Hepatocyte (in vitro differentiated cells): ENCODE data around the gene TFDP2. TPM values are rescaled to one million over a fixed set of nuclear protein-coding genes. Genes with fewer than 3 reads are reported as not detected.

Source experiments
- DNase-seq: peaks from one replicate; pipeline ENCODE4 v3.0.0-alpha.2; 2016; ENCODE audit warnings: low spot score
- H2AFZ ChIP-seq: fragments of 200-600 bp; sonication (generic); 2 replicates; pipeline ENCODE4 v1.6.0; 2016; ENCODE audit warnings: antibody characterized with exemption, mild to moderate bottlenecking
- H3K27ac ChIP-seq: fragments of 200-600 bp; sonication (generic); 2 replicates; pipeline ENCODE4 v1.5.1; 2016; ENCODE audit warnings: mild to moderate bottlenecking
- H3K27me3 ChIP-seq: fragments of 200-600 bp; sonication (generic); 2 replicates; pipeline ENCODE4 v1.6.1; 2016
- H3K36me3 ChIP-seq: fragments of 200-600 bp; sonication (generic); replicated peaks from 2 replicates; pipeline ENCODE4 v1.5.1; 2016; ENCODE audit warnings: low read depth; ENCODE audit not compliant: insufficient read depth
- H3K4me1 ChIP-seq: fragments of 200-600 bp; sonication (generic); 2 replicates; pipeline ENCODE4 v1.5.1; 2016; ENCODE audit warnings: mild to moderate bottlenecking, moderate library complexity; ENCODE audit not compliant: insufficient read depth
- H3K4me2 ChIP-seq: fragments of 200-600 bp; sonication (generic); 2 replicates; pipeline ENCODE4 v1.6.0; 2016
- H3K4me3 ChIP-seq: fragments of 200-600 bp; sonication (generic); 2 replicates; pipeline ENCODE4 v1.5.1; 2016; ENCODE audit warnings: mild to moderate bottlenecking
- H3K79me2 ChIP-seq: fragments of 200-600 bp; sonication (generic); 2 replicates; pipeline ENCODE4 v1.6.0; 2017; ENCODE audit warnings: mild to moderate bottlenecking
- H3K9me2 ChIP-seq: fragments of 200-600 bp; sonication (generic); replicated peaks from 2 replicates; pipeline ENCODE4 v1.6.0; 2017; ENCODE audit warnings: mild to moderate bottlenecking; ENCODE audit not compliant: insufficient read depth
- H3K9me3 ChIP-seq: fragments of 200-600 bp; sonication (generic); 2 replicates; pipeline ENCODE4 v1.5.1; 2016; ENCODE audit warnings: low read depth, mild to moderate bottlenecking
- H4K20me1 ChIP-seq: fragments of 200-600 bp; sonication (generic); 2 replicates; pipeline ENCODE4 v1.6.0; 2016; ENCODE audit warnings: mild to moderate bottlenecking; ENCODE audit not compliant: insufficient read depth, poor library complexity, severe bottlenecking
- EZH2 ChIP-seq: fragments of 200-600 bp; sonication (generic); IDR thresholded peaks from 2 replicates; pipeline ENCODE4 v1.6.1; 2016; ENCODE audit warnings: antibody characterized with exemption, mild to moderate bottlenecking, borderline replicate concordance
- EZH2phosphoT487 ChIP-seq: fragments of 200-600 bp; sonication (generic); IDR thresholded peaks from one replicate; pipeline ENCODE4 v1.6.1; 2018; ENCODE audit warnings: antibody characterized with exemption, mild to moderate bottlenecking, low read depth, moderate library complexity; ENCODE audit not compliant: unreplicated experiment, severe bottlenecking
- WGBS: methylation state at CpG from one replicate; pipeline ENCODE4 v1.1.6; 2016; ENCODE audit warnings: low lambda C conversion rate; ENCODE audit errors: missing lambda C conversion rate; 5-methylcytosine and 5-hydroxymethylcytosine counted together
- polyA plus RNA-seq: library from polyadenylated mRNA; unstranded; fragments of >200 nt; fragmentation: Nextera tagmentation; extraction: Ambion mirVana; gene quantifications from 2 replicates; pipeline ENCODE4 v1.2.1, GENCODE V29; 2016
- total RNA-seq: library from RNA; depleted of rRNA; stranded (reverse); fragments of >200 nt; gene quantifications from 2 replicates; pipeline ENCODE4 v1.2.3, GENCODE V29; 2014
- TF ChIP-seq, protein P1 (sequence below): fragments of 200-600 bp; sonication (generic); IDR thresholded peaks from 2 replicates; pipeline ENCODE4 v1.5.1; 2016; ENCODE audit warnings: antibody characterized with exemption, mild to moderate bottlenecking; ENCODE audit not compliant: poor library complexity

TFDP2 gene
- total and polyA plus RNA-seq, 2 experiments from 2014 or later, result 57.6 to 61.6 TPM

DNA sequence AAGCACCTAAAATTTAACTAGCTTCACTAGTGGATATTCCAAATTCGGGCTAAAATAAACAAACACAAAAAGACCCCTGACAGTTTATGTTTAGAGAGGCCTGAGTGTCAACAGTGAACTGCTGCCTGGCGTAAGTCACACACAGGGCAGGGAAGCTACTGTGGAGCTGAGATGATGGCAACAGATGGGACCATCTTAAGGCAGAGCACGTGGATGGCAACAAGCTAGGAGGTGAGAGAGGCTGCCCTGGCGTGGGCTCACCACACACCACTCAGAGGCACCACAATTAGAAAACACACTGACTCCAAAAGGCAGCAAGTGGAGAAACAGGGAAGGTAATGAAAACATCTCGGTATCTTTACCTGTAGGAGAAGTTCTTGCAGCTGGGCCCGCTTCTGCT lies 179.6 kb downstream of the TFDP2 start:
- H2AFZ ChIP-seq, result no peak overlapping the region
- no peaks in the 10 kb centered on the region for H3K9me2 ChIP-seq
- no peak for DNase-seq
- no peaks in the 10 kb centered on the region for H3K79me2 ChIP-seq
- no peak overlapping the region for H3K27ac ChIP-seq
- H3K4me1 ChIP-seq, result no peaks in the 10 kb centered on the region
- no peaks in the 10 kb centered on the region for H3K27me3 ChIP-seq
- TF ChIP-seq EZH2, result no peak
- TF ChIP-seq EZH2phosphoT487, result no peak
- TF ChIP-seq, protein P1, sequence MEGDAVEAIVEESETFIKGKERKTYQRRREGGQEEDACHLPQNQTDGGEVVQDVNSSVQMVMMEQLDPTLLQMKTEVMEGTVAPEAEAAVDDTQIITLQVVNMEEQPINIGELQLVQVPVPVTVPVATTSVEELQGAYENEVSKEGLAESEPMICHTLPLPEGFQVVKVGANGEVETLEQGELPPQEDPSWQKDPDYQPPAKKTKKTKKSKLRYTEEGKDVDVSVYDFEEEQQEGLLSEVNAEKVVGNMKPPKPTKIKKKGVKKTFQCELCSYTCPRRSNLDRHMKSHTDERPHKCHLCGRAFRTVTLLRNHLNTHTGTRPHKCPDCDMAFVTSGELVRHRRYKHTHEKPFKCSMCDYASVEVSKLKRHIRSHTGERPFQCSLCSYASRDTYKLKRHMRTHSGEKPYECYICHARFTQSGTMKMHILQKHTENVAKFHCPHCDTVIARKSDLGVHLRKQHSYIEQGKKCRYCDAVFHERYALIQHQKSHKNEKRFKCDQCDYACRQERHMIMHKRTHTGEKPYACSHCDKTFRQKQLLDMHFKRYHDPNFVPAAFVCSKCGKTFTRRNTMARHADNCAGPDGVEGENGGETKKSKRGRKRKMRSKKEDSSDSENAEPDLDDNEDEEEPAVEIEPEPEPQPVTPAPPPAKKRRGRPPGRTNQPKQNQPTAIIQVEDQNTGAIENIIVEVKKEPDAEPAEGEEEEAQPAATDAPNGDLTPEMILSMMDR, result no peak
- H3K9me3 ChIP-seq, result no peaks in the 10 kb centered on the region
- no peak overlapping the region for H3K4me2 ChIP-seq
- WGBS, result 80% methylated on average over 6 of the region's 6 CpGs
- no peaks in the 10 kb centered on the region for H3K36me3 ChIP-seq
- no peak overlapping the region for H3K4me3 ChIP-seq
- H4K20me1 ChIP-seq, result no peaks in the 10 kb centered on the region

DNA sequence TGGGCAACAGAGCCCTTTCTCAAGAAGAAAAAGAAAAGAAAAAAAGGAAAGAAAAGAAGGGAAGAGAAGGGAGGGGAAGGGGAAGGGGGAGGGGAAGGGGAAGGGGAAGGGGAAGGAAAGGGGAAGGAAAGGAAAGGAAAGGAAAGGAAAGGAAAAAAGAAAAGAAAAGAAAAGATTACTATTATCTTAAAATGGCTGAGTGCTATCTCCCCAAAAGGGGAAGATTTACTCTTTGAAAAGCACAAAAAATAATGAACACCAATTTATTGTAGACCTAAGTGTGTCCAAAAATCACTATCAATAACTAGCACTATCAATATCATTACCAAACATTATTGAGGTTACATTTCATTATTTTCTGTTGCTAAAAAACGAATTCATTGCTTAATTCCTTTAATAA lies 183.9 kb downstream of the TFDP2 start:
- no peaks in the 10 kb centered on the region for H3K27me3 ChIP-seq
- no peak overlapping the region for H3K27ac ChIP-seq
- H3K9me3 ChIP-seq, result no peaks in the 10 kb centered on the region
- no peak for TF ChIP-seq EZH2phosphoT487
- no peak for TF ChIP-seq EZH2
- TF ChIP-seq, protein P1, result no peak
- no peak overlapping the region for H3K4me2 ChIP-seq
- DNase-seq, result no peak
- H3K4me1 ChIP-seq, result no peaks in the 10 kb centered on the region
- 100% methylated on average over 1 of the region's 1 CpG for WGBS
- H3K79me2 ChIP-seq, result no peaks in the 10 kb centered on the region
- no peak overlapping the region for H3K4me3 ChIP-seq
- no peaks in the 10 kb centered on the region for H3K9me2 ChIP-seq
- H4K20me1 ChIP-seq, result no peaks in the 10 kb centered on the region
- no peaks in the 10 kb centered on the region for H3K36me3 ChIP-seq
- no peak overlapping the region for H2AFZ ChIP-seq

DNA sequence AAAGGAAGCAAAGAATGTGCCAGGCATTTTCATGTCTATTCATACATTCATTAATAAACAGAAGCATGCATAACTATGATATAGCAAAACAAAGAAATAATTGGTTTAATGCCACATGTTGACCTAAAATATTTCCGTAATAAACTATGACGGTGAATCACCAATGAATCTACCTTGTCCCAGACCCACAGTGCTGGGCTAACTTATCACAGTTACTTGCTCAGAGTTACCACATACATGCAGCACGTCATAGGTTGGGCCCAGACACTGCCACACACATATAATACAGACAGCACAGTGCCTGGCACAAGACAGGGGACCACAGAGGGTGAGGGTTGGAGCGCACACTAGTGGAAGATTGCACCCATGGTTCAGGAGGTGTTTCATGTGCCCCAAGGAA lies 186.0 kb downstream of the TFDP2 start:
- Histone ChIP-seq H3K9me2 (no peaks in the 10 kb centered on the region), H3K4me1 (no peaks in the 10 kb centered on the region), H3K79me2 (no peaks in the 10 kb centered on the region), H3K36me3 (peaks cover 4% of the 10 kb centered on the region), H2AFZ (no peak overlapping the region), H3K4me2 (no peak overlapping the region), H4K20me1 (no peaks in the 10 kb centered on the region), H3K27me3 (no peaks in the 10 kb centered on the region), H3K27ac (no peak overlapping the region), H3K4me3 (no peak overlapping the region), H3K9me3 (no peaks in the 10 kb centered on the region)
- TF ChIP-seq EZH2, result no peak
- TF ChIP-seq, protein P1, result no peak
- TF ChIP-seq EZH2phosphoT487, result no peak
- 93% methylated on average over 4 of the region's 4 CpGs for WGBS
- no peak for DNase-seq

DNA sequence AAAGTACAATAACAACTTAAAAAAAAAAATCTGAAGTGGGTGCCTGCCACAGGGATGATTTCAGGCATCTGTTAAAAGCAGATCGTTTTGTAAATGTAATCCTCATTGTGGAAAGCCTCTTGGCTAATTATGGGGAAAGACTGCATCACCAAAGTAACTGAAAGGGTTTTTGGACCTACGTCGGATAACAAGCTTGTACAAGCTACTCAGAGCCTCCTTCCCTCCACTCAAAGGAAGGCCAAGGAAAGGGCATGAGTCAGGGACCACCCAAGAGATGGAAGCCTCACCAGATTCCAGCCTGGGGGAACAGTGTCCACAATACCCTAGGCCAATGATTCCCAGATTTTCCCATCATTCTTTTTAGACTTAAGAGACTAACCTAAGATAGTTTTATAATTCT lies 188.6 kb downstream of the TFDP2 start:
- Histone ChIP-seq H3K9me3 (no peaks in the 10 kb centered on the region), H3K27me3 (no peaks in the 10 kb centered on the region), H3K79me2 (no peaks in the 10 kb centered on the region), H3K4me3 (no peak overlapping the region), H3K4me1 (no peaks in the 10 kb centered on the region), H3K4me2 (no peak overlapping the region), H3K27ac (no peak overlapping the region), H3K9me2 (no peaks in the 10 kb centered on the region), H3K36me3 (peaks cover 4% of the 10 kb centered on the region), H4K20me1 (no peaks in the 10 kb centered on the region), H2AFZ (no peak overlapping the region)
- WGBS, result 55% methylated on average over 3 of the region's 3 CpGs
- DNase-seq, result no peak
- TF ChIP-seq EZH2phosphoT487 (no peak), EZH2 (no peak)
- TF ChIP-seq, protein P1, result no peak
